Right kidney (tissue), 1 donor: ENCODE measurements around the gene SLC7A8.

Experiments
- DNase-seq: peaks from one replicate; pipeline ENCODE4 v3.0.0-alpha.2; 2016

The SLC7A8 gene

DNA sequence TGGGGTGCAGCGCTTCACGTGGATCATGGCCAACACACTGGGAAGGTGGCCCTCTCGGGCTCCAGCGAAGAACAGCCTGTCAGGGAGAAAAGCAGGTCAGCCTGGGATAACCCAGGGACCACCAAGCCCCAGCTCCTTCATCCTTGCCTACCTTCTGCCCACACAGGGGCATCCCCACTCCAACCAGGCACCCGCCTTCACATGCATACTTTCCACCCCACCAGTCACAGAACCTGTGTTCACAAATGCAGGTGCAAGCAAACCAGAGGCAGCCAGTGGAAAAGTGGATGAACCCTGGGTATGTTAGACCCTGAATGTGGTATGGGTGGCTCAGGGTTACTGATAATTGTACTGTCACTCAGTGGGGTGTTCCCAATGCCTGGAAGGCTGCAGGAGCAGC, 52.0 kb downstream of the SLC7A8 start:
- no peak for DNase-seq

DNA sequence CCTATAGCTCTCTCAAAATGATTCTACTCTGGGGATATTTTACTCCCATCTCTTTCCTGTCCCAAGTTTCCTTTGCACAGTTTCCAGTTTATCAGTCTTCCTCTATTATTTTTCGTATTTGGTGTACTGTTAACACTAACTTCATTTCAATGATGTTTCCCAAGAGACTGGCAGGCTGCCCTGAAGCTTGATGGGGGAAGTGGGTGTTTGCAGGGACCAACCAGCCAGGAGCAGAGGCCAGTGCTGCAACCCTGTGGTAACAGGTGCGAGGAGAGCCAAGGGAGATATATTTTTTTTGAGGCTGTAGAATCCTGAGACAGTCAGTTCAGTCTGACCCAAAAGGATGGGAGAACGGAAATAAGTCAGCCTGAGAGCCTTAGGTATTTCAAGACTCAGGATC, 52.6 kb downstream of the SLC7A8 start:
- no peak for DNase-seq

DNA sequence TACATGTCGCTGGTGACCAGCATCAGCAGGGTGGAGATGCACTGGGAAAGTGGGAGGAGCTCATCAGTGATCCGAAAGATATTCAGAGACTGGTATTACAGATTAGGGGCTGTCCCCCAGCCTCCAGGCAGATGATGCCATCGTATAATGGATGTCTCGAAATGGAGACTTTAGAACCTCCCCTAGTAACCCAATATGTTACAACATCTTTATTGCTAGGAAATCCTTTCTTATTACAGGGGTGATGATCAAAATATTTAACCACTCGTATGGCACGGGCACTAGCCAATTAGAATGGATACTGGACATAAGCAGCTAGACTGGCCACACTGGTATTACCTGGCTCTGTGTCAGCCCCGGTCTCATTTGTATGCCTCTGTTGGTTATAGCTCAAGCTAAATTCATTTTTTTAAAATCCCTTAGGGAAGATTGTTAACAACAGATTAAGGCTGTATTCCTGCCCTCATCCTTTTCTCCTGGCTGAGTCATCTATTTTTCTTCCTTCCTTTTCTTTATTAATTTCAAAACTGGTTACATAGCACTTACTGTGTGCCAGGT, 53.6 kb downstream of the SLC7A8 start:
- DNase-seq: no peak

DNA sequence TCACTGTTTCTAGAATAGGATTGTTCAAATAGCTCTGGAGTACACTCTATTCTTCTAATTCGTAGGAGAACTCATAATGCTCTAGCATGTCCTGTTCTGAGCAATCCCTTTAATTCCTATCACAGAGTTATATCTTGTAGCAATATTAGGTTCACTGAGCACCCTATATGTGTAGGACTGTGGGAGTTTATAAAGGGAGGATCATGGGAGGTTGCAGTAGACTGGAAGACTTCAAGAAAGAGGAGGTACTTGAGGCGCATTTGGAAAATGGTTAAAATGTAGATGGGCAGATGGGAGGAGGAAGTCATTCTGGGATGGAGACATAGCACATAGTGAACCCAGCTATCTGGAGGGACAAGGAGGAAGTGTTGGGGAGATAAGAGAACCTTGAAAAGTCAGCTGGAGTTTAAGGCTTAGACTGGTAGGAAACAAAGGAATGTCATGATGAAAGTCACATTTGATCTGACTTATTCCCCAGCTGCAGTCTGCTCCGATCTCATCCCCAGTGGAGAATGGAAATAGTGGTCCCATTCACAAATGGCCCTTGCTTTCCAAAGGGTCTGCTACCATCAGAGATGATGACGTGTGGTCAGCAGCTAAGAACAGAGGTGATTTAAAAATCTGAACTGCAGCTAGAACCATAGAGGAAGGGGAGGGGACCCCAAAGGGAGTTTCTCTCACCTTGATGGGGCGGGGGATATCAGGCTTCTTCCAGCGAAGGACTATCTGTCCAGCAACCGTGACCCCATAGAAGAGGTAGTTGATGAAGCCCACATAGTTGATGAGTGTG, 54.3 kb downstream of the SLC7A8 start:
- DNase-seq: no peak

DNA sequence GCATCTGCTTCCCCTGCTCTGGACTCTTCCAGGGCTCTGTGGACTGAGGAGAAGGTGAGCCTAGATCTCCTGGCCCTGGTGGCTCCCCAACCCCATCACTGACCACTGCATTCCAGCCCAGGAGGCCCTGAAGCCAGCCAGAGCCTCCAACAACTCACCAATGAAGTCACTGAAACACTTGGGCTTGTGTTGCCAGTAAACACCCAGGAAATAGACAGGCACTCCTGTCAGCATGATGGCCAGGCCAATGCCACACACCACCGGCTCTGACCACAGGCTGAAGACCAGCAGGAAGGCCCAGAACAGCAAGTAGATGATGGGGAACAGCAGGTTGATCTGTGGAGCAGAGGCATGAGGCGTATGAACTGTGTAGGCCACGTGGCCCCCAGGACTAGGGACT, 55.6 kb downstream of the SLC7A8 start:
- DNase-seq: no peak

DNA sequence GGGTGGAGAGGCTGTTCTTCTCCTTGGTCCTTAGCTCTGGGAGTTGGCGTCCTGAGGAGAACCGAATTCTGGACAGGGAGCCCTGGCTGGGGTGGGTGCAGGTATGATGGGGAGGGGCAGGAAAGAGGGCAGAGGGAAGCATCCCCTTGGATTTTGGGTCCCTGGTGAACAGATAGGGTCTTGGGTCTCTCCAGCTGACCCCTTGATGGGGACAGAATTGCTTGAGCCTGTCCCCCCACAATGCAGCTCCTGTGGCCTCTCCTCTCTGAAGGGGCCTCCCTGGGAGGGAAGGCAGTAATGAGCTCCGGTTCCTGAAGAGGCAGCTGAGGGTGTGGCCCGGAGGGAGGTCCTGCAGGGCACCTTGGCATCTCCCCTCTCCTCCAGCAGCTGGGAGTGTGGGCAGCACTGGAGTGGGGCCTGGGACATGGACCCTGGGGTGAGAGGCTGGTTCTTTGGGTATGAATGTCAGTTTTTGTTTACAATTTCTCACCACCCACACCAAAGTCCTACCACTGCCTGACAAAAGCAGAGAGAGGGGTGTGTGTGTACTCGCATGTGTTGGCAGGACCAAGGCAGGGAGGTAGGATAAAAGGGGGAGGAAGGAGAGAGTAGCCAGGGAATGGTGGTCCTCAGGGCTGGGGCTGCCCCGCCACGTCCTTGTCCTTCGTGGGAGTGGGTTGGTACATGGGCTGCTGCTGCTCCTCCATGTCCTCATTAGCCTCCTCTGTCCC, 56.7 kb downstream of the SLC7A8 start:
- DNase-seq: no peak

DNA sequence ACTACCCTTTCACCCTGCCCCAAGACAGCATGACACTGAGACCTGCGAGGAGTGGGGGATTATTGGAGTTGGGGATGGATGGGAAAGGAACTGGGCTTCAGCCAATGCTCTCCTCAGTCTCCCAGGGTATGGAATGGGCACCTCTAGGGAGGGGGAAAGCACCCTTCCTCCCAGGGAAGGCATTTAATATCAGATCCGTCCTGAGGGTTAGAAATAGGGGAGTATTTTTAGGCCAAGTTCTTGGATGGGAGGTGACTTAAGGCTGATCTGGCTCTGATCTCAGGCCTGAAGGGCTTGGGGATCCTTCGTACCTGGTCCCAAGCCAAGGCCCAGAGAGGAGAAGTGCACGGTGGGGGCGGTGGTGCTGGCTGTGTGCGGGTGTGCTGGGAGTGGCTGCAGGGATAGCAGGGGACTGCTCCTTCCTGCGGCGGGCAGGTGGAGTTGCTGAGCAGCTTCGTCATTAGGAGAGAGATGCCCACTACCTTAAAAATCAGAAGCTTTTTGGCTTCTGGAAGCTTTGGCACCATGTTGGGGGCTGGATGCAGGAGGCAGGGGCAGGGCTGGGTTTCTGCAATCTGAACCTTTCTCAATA, 57.4 kb downstream of the SLC7A8 start:
- no peak for DNase-seq

DNA sequence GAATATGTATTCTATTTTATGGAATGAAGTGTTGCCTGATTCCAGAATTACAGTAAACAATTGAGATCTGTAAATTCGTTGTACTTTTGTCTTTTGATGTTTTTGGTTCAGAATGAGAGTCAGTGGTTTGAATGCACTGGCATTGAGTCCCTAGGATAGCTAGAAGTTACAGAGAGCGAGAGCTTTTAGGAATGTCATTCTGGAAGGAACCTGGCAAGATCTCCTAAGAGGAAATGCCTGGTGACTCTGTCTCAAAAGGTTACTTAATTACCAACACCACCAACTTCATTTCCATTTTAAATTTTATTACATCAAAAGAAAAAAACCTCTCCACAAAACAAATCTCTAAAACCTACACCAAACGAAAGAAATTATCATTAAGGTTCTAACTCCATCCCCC, 58.4 kb downstream of the SLC7A8 start:
- DNase-seq: no peak

DNA sequence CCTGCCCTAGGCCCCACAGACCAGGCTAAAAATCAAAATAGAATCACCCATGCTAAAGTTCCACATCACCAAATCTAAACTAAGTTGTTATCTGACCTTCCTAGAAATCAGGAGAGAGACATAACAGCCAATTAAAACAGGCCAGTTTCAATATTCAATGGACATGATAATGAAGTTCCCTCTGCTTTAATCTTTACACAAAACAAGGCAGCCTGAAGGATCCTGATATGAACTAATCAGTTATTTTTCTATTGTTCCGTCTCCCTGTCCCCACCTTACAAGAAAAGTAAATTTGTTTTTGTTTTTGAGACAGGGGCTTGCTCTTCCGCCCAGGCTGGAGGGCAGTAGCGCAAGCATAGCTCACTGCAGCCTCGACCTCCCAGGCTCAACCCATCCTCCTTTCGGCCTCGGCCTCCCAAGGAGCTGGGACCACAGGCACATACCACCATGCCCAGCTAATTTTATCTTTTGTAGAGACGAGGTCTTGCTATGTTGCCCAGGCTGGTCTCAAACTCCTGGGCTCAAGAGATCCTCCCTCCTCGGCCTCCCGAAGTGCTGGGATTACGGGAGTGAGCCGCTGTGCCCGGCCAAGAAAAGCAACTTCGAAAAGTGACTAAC, 59.0 kb downstream of the SLC7A8 start:
- no peak for DNase-seq

DNA sequence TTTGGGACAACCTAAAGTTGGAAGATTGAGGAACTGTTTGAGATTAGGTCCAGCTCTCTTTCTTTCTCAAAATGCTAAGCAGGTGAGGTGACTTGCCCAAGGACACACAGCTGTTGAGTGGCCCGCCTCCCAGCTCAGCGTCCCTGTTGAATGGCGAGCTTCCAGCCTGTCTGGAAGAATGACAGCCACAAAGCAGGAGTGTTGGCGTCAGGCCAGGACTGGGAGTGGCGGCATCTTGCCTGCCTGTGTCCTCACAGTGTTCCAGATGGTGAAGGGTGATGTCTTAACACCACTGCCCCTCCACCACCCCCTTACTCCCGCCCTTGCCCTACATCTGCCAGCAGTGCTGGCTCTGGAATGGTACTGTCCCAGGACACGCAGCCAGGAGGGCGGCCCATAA, 60.0 kb downstream of the SLC7A8 start:
- DNase-seq: no peak

DNA sequence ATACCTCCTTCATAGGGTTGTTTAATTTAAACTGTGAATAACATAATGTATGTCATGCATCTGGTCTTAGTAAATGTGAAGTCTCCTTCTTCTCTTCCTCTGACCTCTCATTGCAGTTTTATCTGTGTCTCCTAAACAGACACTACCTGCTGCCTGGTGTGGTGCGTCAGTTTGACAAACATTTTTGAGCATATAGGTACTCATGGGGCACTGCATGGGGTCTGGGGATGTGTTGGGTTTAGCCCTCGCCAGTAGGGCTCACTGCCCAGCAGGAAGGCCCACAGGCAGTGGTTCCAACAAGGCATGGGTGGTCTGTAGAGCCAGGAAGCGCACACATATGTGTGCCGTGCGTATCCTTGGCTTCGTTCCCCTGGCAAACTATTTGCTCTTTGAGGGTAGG, 61.4 kb downstream of the SLC7A8 start:
- no peak for DNase-seq

DNA sequence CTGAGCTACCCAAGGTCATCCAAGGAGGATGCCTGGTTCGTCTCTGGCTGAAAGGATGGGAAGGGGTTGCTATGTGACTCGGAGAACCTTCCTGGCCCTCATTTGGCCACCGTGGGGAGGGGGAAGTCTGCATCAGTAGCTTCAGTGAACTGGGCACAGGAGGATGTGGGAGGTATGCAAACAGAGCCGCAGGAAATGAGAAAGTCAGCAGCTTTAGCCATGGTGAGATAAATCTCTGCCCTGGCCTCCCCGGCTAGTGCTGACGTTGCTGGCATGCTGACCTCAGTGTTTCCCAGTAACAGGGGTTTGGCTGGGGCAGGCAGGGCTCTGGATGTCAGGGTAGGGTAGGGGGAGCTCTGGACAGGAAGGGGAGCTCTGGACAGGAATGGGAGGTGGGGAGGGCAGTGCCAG, 62.1 kb downstream of the SLC7A8 start:
- peak; percentile 71 for DNase-seq

DNA sequence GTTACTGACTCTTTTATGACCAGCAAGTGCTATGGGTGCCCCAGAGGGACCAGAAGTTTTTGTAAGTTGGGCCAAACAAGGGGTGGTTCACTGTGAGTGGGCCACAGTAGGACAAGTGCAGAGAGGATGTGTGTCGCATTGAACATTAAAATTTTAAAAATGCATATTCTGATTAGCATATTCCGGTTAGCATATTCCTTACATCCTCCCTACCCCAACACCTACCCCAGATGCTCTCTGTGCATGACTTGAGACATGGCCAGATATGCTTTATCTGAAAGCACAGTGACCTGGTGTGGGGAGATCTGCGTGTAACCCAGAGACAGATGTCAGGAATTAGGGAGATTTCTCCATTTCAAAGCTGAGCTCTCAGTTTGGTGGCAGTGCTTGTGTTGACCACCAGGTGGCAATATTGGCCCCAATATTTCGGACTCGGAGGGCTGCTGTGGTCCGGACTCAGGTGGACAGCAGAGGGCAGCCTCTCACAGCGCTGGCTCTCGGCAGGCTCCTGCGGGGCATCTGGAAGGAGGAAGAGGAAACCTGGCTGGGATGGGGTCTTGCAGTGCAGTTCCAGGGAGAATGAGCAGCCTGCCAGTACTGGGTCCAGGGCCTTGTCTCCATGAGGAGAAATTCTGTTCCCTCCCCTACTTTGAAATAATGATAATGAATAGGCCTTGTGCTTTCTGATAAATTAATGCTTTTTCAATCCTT, 62.8 kb downstream of the SLC7A8 start:
- peak; percentile 79 for DNase-seq

DNA sequence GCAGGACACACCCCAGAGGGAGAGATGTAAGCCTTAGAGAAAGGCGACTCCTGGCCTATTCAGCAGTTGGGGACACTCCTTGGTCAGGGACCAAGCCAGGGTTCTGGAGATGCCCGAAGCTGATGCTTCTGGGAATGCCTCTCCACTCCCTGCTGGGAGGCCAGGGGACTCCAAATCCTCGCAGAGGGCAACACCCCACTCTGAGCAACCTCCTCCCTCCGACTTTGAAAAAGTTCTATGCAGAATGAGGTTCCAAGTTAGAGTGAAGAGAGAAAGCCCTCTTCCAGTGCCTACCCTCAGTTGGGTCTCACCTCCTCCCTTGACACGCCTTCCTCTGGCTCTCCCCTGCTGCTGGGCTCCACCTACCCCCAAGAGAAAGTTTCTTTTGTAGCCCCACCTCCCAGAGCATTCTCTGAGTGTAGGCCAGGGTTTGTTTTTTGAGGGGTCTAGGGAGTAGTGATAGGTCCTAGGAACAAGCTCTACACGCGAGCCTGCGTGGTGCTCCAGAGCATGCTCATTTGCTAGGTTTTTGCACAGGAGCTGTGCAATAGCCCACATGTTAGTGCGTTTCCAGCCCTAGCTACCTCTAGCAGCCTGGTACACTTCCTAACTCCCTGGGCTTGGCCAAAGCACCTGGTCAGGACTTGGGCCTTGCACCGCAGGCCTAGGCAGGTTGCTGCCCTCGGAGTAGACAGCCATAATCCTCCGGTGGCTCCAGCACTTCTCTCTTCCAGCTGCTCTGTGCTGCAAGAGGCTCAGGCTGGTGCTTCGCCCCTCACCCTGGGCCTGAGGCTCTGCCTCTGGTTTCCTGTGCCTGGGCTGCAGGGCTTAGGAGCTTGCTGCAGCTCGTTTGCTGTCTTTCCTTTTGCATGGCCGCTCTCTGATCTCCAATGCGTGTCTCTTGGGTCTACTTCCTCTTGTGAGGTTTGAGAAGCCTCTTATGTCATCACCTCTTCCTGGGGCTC, 63.8 kb downstream of the SLC7A8 start:
- DNase-seq: no peak

DNA sequence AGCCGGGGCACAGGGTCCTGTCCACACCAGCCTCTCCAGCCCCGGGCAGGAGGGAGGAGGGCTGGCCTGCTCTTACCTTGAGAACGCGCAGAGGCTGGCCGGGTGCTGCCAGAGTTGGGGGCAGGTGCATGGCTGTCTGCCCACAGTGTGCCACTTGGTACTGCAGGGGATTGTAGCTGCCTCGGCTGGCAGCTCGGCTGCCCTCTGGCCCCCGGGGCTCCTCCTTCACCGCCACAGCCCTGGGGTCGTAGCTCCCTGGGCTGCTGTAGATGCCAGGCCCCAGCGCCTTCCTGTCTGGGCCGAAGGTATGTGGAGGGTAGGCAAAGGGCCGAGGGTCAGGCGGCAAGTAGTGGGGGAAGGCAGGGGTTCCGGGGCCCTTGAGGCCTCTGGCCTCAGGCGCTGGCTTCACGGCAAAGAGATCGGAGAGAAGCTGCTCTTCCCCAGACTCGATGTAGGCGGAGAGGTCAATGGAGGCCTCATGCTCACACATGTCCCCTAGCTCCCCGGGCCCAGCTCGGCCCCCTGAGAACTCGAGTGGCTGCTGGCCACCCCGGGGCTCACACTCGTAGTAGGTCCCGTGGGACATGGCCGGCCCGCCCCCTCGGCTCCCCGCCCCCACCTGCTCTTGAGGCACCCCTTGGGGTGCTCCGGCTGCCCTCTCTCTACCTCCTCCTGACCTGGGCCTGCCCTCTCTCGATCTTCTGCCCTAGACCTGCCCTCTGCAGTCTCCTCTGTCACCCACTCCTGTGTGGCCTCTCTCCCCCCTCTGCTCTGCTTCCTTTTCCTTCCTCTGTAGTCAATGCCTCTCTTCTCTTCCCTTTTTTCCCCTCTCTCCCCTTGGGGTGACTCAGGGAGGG, 64.7 kb downstream of the SLC7A8 start, which contains the start of gene CEBPE:
Gene CEBPE, minus strand, starts transcription at position 750 of the 857 bp plus-strand sequence. Its CDS starts 164 bp downstream, at position 586.
- no peak for DNase-seq

DNA sequence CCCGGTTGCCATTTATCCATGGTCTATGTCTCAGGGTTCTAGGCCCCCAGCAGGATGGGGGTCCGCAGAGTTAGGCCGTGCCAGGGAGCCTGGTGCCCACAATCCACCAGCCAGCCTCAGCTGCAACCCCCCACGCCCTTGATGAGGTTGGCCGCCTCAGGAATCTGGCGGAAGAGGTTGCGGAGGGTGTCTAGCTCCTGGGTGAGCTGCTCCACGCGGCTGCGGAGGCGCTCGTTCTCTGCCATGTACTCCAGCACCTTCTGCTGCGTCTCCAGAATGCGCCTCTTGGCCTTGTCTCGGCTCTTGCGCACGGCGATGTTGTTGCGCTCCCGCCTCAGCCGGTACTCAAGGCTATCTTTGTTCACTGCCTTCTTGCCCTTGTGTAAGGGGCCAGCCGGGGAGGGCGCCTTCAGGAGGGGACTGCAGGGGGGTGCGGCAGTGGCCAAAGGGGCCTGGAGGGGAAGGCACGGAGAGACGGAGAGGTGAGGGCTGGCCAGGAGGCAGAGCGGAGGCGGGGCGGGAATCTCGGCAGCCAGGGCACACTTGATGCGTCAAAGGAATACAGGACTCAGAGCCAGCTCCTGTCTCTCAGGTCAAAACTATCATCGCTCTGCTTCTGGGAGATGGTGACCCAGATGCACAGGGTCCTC, 66.0 kb downstream of the SLC7A8 start:
- DNase-seq: no peak

DNA sequence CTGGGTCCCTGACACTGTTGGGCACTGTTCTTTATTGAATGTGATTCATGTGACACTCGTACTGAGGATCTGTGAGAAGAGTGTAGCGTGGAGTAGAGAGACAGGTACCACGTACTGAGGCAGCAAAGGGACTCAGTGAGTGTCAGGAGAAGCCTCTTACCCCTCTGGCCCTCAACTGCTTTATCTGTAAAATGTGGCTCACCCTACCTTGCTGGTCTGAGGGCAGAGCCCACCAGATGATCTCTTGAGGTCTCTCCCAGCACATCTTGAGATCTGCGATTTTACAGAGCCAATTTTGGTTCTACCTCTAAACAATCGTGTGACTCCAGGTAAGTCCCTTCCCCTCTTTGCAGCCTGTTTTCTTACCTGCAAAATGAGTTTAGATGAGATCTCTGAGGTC, 67.5 kb downstream of the SLC7A8 start:
- DNase-seq: no peak

DNA sequence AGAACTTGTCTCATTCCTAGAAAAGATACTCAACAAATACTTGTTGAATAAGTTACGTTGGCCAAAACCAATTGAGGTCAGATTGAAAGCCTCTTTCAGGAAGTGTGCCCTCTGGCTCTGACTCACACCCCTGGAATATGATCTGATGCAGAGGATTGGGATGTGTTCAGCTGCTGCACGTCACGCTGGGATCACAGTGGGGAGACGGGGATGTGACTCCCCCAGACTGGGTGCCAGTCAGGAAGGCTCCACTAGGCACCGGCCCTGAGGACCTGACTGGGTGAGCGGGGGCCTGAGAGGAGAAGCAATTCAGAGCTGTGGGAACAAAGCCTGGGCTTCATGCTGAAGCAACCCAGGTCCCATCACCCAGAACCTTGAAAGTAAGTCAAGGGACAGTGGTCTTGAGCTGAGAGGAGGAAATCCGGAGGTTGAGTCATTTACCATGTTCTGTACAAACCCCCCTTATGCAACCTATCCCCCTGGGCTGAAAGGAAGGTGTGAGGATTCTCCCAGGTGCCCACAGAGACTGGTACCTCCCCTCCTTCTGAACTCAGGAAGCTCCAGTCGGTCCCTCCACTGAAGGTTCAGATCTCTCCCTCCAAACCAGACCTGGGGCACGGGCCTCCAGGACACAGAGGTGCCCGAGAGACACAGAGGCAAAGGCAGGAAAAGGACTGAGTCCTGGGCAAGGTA, 68.3 kb downstream of the SLC7A8 start:
- no peak for DNase-seq

DNA sequence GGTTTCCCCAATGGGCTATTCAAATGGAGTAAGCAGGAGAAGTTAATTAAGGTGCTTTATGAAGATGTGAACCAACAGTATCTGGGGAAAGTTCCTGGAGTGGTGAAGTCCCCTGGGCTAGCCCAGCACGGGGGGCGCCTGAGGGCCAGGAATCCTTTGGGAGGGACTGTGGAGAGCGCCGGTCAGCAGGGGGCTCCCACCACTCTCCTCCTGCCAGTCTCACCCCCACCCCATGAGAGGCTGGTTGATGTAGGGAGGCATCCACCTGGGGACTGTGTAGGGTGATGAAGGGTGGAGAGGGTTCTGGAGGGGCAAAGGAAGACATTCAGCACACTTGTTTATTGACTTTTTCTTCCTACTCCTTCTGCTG, 68.8 kb downstream of the SLC7A8 start:
- DNase-seq: no peak
